Kidney (tissue), 14 donors: ENCODE results near the gene THRB. TPM values are rescaled to one million over a fixed set of nuclear protein-coding genes. Genes with fewer than 3 reads are reported as not detected.

ENCODE experiments used
- DNase-seq, 5 donors: peaks; one replicate each; pipeline ENCODE4 v3.0.0-alpha.2; 2013 to 2020
- FAIRE-seq: peaks from 2 replicates; lab custom pipeline; 2012; peaks lifted over from hg19 to GRCh38; lab: Jason Lieb, UNC
- H3K27ac ChIP-seq, 2 donors: one replicate each; pipeline ENCODE4 v1.7.0; 2013; ENCODE audit warnings: low read depth in 2 of 2, low read length in 2 of 2, inconsistent platforms in 1 of 2
- H3K27me3 ChIP-seq: one replicate; pipeline ENCODE4 v1.7.1; 2013; ENCODE audit warnings: low read length, inconsistent platforms; ENCODE audit not compliant: control insufficient read depth, insufficient read depth
- H3K36me3 ChIP-seq, 3 donors: one replicate each; pipeline versions ENCODE4 v1.7.0 to v1.7.1; 2013; ENCODE audit warnings: low read length in 3 of 3, control low read depth in 1 of 3, inconsistent platforms in 1 of 3; ENCODE audit not compliant: insufficient read depth in 3 of 3, control insufficient read depth in 2 of 3
- H3K4me1 ChIP-seq, 3 donors: one replicate each; pipeline versions ENCODE4 v1.7.0 to v1.7.1; 2013; ENCODE audit warnings: low read length in 3 of 3, inconsistent platforms in 1 of 3, low read depth in 1 of 3; ENCODE audit not compliant: control insufficient read depth in 2 of 3, insufficient read depth in 2 of 3
- H3K4me3 ChIP-seq, 3 donors: one replicate each; pipeline versions ENCODE4 v1.7.0 to v1.8.1; 2013; ENCODE audit warnings: low read length in 3 of 3, control low read depth in 1 of 3, inconsistent platforms in 1 of 3
- H3K9ac ChIP-seq, 3 donors: one replicate each; pipeline versions ENCODE4 v1.7.0 to v1.7.1; 2013; ENCODE audit warnings: low read length in 3 of 3, control low read depth in 1 of 3, inconsistent platforms in 1 of 3
- H3K9me3 ChIP-seq, 3 donors: one replicate each; pipeline versions ENCODE4 v1.7.0 to v1.7.1; 2013; ENCODE audit warnings: low read length in 3 of 3, control low read depth in 1 of 3, inconsistent platforms in 1 of 3; ENCODE audit not compliant: control insufficient read depth in 2 of 3, insufficient read depth in 1 of 3
- CTCF ChIP-seq: IDR thresholded peaks from 3 replicates; pipeline ENCODE4 v1.5.1; 2012; ENCODE audit warnings: mild to moderate bottlenecking, moderate library complexity, borderline replicate concordance; ENCODE audit not compliant: insufficient read depth; ENCODE audit errors: extremely low read depth
- intact Hi-C: fragments of 100-400 bp; cut with DNase I; formaldehyde crosslinking; loops from one replicate; pipeline ENCODE4 v1.11.1; 2022
- polyA plus RNA-seq: library from polyadenylated mRNA; stranded (reverse); fragments of 350-450 nt; fragmentation: Illumina TruSeq; extraction: RNeasy Lipid Tissue Mini Kit (QIAGEN cat#74804); gene quantifications from one replicate; pipeline ENCODE4 v1.2.3, GENCODE V29; 2014; ENCODE audit warnings: low read depth, low replicate concordance; ENCODE audit not compliant: insufficient read depth
- total RNA-seq: library from RNA; stranded (reverse); fragmentation: NEBNext Ultra II Directional; extraction: Animal tissue kit (Norgen Biotek cat#: 25700); gene quantifications from one replicate; pipeline ENCODE4 v1.2.1, GENCODE V29; 2021
- donor health status: control.
- donor health status: control.
- donor health status: control.
- donor health status: control.
- donor health status: control.
- donor health status: DM: yes; HTN: yes; CAD: no.
- donor health status: Normal renal cell carcinoma (clear cell type).

THRB gene
- total and polyA plus RNA-seq, 2 donors from 2014 or later: 4.5 to 17.2 TPM

- DNase-seq: no peak
- intact Hi-C loops: no loop called here
- TF ChIP-seq CTCF: no peak
- no peaks in the 10 kb centered on the region for H3K27me3 ChIP-seq
- H3K4me1 ChIP-seq: peaks cover 0 to 4% (median 0%) of the 10 kb centered on the region in 3 donors
- H3K36me3 ChIP-seq: peaks cover 0 to 12% (median 0%) of the 10 kb centered on the region in 3 donors
- no peaks in the 10 kb centered on the region for H3K9me3 ChIP-seq
- no peak overlapping the region for H3K4me3 ChIP-seq
- FAIRE-seq: no peak
- no peak overlapping the region for H3K27ac ChIP-seq
- no peak overlapping the region for H3K9ac ChIP-seq
These were observed 268.3 kb downstream of the THRB start for GRCh38 chr3:24226397-24226796.

GRCh38 chr3:24225385-24225950 is 269.2 kb downstream of the THRB start:
- Histone ChIP-seq H3K36me3 (peaks cover 0 to 12% (median 0%) of the 10 kb centered on the region in 3 donors), H3K4me1 (peaks cover 0 to 4% (median 0%) of the 10 kb centered on the region in 3 donors), H3K9me3 (no peaks in the 10 kb centered on the region), H3K4me3 (no peak overlapping the region), H3K27ac (no peak overlapping the region), H3K9ac (no peak overlapping the region), H3K27me3 (no peaks in the 10 kb centered on the region)
- DNase-seq (no peak), FAIRE-seq (no peak)
- TF ChIP-seq CTCF: no peak
- intact Hi-C loops: no loop called here

GRCh38 chr3:24224666-24225384 is 269.8 kb downstream of the THRB start:
- DNase-seq (no peak), FAIRE-seq (no peak)
- Histone ChIP-seq H3K36me3 (peaks cover 0 to 12% (median 0%) of the 10 kb centered on the region in 3 donors), H3K9ac (no peak overlapping the region), H3K4me1 (peaks cover 0 to 4% (median 0%) of the 10 kb centered on the region in 3 donors), H3K27ac (no peak overlapping the region), H3K9me3 (no peaks in the 10 kb centered on the region), H3K4me3 (no peak overlapping the region), H3K27me3 (no peaks in the 10 kb centered on the region)
- TF ChIP-seq CTCF: no peak
- intact Hi-C loops: no loop called here
